ENCODE data around the gene HOXB9.

Gene HOXB9

DNA sequence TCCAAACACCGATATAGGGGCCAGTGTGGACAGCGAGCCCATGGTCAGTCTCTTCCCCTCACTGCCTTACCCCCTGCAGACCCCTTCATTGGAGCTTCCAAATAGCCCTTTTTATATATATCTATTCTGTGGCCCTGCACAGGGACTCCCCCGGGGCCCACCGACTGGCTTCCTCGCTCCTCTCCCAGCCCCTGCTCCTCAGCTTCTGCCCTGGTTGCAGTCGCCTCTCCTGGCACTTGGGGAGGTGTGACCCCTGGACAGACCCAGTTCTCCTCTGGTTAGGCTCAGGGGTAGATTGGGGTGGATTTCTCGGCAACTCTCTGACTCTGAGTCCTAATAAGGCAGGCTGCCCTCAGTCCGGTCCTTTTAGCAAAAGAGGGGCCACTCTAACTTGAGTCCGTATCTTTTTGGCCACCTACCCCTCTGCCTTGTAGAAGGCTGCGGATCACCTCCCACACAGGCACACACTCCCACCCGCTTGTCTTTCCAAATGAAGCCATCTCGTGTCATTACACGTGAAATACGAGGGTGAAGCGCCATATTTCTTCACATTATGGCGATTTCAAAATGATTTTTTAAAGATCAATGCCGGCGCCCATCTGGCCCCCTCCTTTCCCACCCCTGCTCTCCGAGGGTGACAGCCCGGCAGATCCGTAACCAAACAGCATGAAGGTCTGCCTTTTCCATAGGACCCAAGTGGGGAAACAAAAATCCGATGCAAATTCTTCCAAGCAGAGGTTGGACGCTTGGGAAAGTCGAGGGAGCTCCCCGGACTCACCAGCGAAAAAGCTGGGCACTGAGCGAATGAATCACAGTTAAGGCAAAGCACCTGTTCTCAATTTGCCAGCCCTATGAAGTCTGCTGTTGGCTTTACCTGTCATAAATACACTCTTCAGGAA, 1.7 kb upstream of the HOXB9 start:
- no peak for DNase-seq (ENCODE audit: low read depth)
- no peak overlapping the region for H3K4me3 ChIP-seq (ENCODE audit: low read depth, low read length)
- TF ChIP-seq, protein P1, sequence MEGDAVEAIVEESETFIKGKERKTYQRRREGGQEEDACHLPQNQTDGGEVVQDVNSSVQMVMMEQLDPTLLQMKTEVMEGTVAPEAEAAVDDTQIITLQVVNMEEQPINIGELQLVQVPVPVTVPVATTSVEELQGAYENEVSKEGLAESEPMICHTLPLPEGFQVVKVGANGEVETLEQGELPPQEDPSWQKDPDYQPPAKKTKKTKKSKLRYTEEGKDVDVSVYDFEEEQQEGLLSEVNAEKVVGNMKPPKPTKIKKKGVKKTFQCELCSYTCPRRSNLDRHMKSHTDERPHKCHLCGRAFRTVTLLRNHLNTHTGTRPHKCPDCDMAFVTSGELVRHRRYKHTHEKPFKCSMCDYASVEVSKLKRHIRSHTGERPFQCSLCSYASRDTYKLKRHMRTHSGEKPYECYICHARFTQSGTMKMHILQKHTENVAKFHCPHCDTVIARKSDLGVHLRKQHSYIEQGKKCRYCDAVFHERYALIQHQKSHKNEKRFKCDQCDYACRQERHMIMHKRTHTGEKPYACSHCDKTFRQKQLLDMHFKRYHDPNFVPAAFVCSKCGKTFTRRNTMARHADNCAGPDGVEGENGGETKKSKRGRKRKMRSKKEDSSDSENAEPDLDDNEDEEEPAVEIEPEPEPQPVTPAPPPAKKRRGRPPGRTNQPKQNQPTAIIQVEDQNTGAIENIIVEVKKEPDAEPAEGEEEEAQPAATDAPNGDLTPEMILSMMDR (conservative IDR thresholded peaks at IDR 0.05; ENCODE audit: low read depth, low read length) = no peak

DNA sequence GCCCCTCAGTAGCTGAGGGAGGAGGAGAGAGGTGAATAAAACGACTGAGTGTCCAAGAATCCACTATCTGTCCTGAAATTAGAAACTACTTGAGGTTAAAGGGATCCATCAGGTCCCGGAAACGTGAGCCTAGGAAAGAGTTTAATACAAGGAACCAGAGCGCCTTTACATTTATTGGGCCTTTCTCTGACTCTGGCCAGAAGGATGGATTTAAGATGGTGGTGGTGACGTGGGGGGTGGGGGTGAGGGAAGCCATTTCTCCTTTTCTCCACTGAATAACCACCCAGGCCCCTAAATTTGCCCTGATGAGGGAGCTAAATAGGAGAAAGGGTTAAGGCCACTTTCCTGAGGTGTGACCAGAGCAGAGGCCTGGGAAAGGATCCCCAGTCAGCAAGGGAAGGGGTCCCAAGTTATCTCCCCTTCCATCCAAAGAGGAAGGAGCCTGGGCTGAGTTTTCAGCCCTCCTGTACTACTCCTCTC, 1.0 kb upstream of the HOXB9 start:
- DNase-seq (ENCODE audit: low read depth) = no peak
- H3K4me3 ChIP-seq (ENCODE audit: low read depth, low read length) = no peak overlapping the region
- TF ChIP-seq, protein P1 (conservative IDR thresholded peaks at IDR 0.05; ENCODE audit: low read depth, low read length) = no peak

GRCh38 chr17:48625495-48626244, 488 bp downstream of the HOXB9 start:
- TF ChIP-seq, protein P1 (conservative IDR thresholded peaks at IDR 0.05; ENCODE audit: low read depth, low read length) = no peak
- no peak overlapping the region for H3K4me3 ChIP-seq (ENCODE audit: low read depth, low read length)
- DNase-seq (ENCODE audit: low read depth) = no peak

GRCh38 chr17:48624544-48625494, 1.3 kb downstream of the HOXB9 start:
- no peak for DNase-seq (ENCODE audit: low read depth)
- no peak overlapping the region for H3K4me3 ChIP-seq (ENCODE audit: low read depth, low read length)
- TF ChIP-seq, protein P1 (conservative IDR thresholded peaks at IDR 0.05; ENCODE audit: low read depth, low read length) = no peak

- H3K4me3 ChIP-seq (ENCODE audit: low read depth, low read length) = no peak overlapping the region
- TF ChIP-seq, protein P1 (conservative IDR thresholded peaks at IDR 0.05; ENCODE audit: low read depth, low read length) = no peak
- no peak for DNase-seq (ENCODE audit: low read depth)
Measured at GRCh38 chr17:48624118-48624517, 2.0 kb downstream of the HOXB9 start.

DNA sequence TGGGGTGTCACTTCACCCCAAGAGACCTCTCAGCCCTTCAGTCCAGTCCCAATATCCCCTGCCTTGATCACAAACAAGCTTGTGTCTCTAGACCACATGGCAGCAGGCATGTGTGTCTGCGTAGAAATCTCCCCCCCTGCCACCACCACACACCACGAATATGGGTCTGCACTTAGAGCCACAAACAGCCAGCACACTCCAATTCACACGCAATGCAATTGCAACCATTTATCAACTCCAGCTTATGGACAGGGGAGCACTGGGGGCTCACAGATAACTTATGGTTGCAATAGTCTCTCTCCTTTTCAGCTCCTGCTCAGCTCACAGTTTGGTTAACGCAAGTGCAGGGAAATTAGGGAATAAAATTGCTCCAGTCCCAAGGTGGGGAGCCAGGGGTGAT, 2.6 kb downstream of the HOXB9 start:
- DNase-seq (ENCODE audit: low read depth) = no peak
- TF ChIP-seq, protein P1 (conservative IDR thresholded peaks at IDR 0.05; ENCODE audit: low read depth, low read length) = no peak

More for the DNA sequence above, 2.6 kb downstream of the HOXB9 start:
- no peak overlapping the region for H3K4me3 ChIP-seq (ENCODE audit: low read depth, low read length)

Measured in choroid plexus epithelial cell (primary cell).